ENCODE measurements around the gene MEAF6.

DNA sequence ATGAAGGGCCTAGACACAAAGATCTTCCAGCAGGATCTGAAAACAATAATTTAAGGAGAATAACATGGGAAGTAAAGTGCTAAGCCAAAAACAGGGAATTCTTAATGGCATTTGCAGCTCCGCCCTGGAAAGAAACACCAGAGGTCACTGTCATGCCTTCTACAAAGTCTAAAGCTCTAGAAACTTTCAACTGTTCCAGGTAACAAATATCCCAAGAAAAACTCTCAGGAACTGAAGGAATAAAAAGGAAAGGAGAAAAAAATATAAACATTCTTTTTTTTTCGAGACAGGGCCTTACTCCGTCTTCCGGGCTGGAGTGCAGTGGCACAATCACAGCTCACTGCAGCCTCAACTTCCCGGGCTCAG, 27.0 kb downstream of the MEAF6 start:
- no peak for TF ChIP-seq POLR2A (IDR thresholded peaks at IDR 0.05; ENCODE audit: low read depth, low read length)
- TF ChIP-seq, protein P1, sequence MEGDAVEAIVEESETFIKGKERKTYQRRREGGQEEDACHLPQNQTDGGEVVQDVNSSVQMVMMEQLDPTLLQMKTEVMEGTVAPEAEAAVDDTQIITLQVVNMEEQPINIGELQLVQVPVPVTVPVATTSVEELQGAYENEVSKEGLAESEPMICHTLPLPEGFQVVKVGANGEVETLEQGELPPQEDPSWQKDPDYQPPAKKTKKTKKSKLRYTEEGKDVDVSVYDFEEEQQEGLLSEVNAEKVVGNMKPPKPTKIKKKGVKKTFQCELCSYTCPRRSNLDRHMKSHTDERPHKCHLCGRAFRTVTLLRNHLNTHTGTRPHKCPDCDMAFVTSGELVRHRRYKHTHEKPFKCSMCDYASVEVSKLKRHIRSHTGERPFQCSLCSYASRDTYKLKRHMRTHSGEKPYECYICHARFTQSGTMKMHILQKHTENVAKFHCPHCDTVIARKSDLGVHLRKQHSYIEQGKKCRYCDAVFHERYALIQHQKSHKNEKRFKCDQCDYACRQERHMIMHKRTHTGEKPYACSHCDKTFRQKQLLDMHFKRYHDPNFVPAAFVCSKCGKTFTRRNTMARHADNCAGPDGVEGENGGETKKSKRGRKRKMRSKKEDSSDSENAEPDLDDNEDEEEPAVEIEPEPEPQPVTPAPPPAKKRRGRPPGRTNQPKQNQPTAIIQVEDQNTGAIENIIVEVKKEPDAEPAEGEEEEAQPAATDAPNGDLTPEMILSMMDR (conservative IDR thresholded peaks at IDR 0.05; ENCODE audit: low read depth, low read length): no peak
- TF ChIP-seq, protein P2, sequence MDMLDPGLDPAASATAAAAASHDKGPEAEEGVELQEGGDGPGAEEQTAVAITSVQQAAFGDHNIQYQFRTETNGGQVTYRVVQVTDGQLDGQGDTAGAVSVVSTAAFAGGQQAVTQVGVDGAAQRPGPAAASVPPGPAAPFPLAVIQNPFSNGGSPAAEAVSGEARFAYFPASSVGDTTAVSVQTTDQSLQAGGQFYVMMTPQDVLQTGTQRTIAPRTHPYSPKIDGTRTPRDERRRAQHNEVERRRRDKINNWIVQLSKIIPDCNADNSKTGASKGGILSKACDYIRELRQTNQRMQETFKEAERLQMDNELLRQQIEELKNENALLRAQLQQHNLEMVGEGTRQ (IDR thresholded peaks at IDR 0.05; ENCODE audit: low read depth, low read length): no peak
